Ectodermal cell (in vitro differentiated cells): Measurements from ENCODE around the gene DNPH1.

Experiments used
- H3K27ac ChIP-seq: 2 replicates; pipeline ENCODE4 v1.7.0; 2013; ENCODE audit warnings: mild to moderate bottlenecking, low read depth, low read length; ENCODE audit not compliant: insufficient read depth, poor library complexity, severe bottlenecking
- H3K27me3 ChIP-seq: 2 replicates; pipeline ENCODE4 v1.7.0; 2013; ENCODE audit warnings: mild to moderate bottlenecking, low read length; ENCODE audit not compliant: insufficient read depth, control insufficient read depth, poor library complexity, severe bottlenecking
- H3K36me3 ChIP-seq: one replicate; pipeline ENCODE4 v1.7.0; 2013; ENCODE audit warnings: low read length; ENCODE audit not compliant: control insufficient read depth, insufficient read depth
- H3K4me1 ChIP-seq: one replicate; pipeline ENCODE4 v1.7.0; 2013; ENCODE audit warnings: low read length; ENCODE audit not compliant: control insufficient read depth, insufficient read depth
- H3K4me3 ChIP-seq: 2 replicates; pipeline ENCODE4 v1.7.0; 2013; ENCODE audit warnings: low read depth, low read length, control low read depth; ENCODE audit not compliant: insufficient read depth
- H3K9me3 ChIP-seq: 2 replicates; pipeline ENCODE4 v1.7.0; 2013; ENCODE audit warnings: mild to moderate bottlenecking, low read length, moderate library complexity; ENCODE audit not compliant: control insufficient read depth
- WGBS, 2 experiments: methylation state at CpG; one replicate each; pipeline ENCODE4 v1.1.7; 2013; ENCODE audit warnings: missing lambda C conversion rate in 2 of 2; 5-methylcytosine and 5-hydroxymethylcytosine counted together

DNPH1 gene

GRCh38 chr6:43213431-43213830, 15.8 kb downstream of the DNPH1 start:
- WGBS, 2 experiments: 91 to 92% methylated on average over 11 of the region's 11 CpGs
- Histone ChIP-seq H3K9me3 (no peaks in the 10 kb centered on the region), H3K4me3 (no peak overlapping the region), H3K27ac (no peak overlapping the region), H3K4me1 (no peaks in the 10 kb centered on the region), H3K27me3 (no peaks in the 10 kb centered on the region), H3K36me3 (no peaks in the 10 kb centered on the region)

GRCh38 chr6:43211955-43212354, 17.3 kb downstream of the DNPH1 start:
- 82 to 100% methylated on average over 1 of the region's 1 CpG for WGBS, 2 experiments
- H3K4me3 ChIP-seq: no peak overlapping the region
- no peak overlapping the region for H3K27ac ChIP-seq

GRCh38 chr6:43207286-43207685, 22.0 kb downstream of the DNPH1 start:
- Histone ChIP-seq H3K27me3 (no peaks in the 10 kb centered on the region), H3K9me3 (no peaks in the 10 kb centered on the region), H3K27ac (no peak overlapping the region), H3K4me3 (no peak overlapping the region), H3K36me3 (no peaks in the 10 kb centered on the region), H3K4me1 (no peaks in the 10 kb centered on the region)
- 93% methylated on average over 1 of the region's 2 CpGs; no CpG with 5 or more reads in 1 of the 2 experiments for WGBS, 2 experiments

More at GRCh38 chr6:43211955-43212354, 17.3 kb downstream of the DNPH1 start:
- Histone ChIP-seq H3K27me3 (no peaks in the 10 kb centered on the region), H3K9me3 (no peaks in the 10 kb centered on the region), H3K4me1 (no peaks in the 10 kb centered on the region), H3K36me3 (no peaks in the 10 kb centered on the region)

- Histone ChIP-seq H3K4me3 (no peak overlapping the region), H3K27me3 (no peaks in the 10 kb centered on the region), H3K36me3 (no peaks in the 10 kb centered on the region), H3K9me3 (no peaks in the 10 kb centered on the region), H3K27ac (no peak overlapping the region), H3K4me1 (no peaks in the 10 kb centered on the region)
- WGBS, 2 experiments: 92 to 95% methylated on average over 10 of the region's 10 CpGs
These were observed 23.4 kb downstream of the DNPH1 start for GRCh38 chr6:43205849-43206248.

GRCh38 chr6:43204271-43205105, 24.8 kb downstream of the DNPH1 start:
- no peaks in the 10 kb centered on the region for H3K27me3 ChIP-seq
- H3K9me3 ChIP-seq: no peaks in the 10 kb centered on the region
- H3K4me3 ChIP-seq: no peak overlapping the region
- no peaks in the 10 kb centered on the region for H3K4me1 ChIP-seq
- no peaks in the 10 kb centered on the region for H3K36me3 ChIP-seq
- WGBS, 2 experiments: 91 to 95% methylated on average over 23 of the region's 23 CpGs
- no peak overlapping the region for H3K27ac ChIP-seq

GRCh38 chr6:43203718-43204095, 25.6 kb downstream of the DNPH1 start:
- Histone ChIP-seq H3K4me3 (no peak overlapping the region), H3K4me1 (no peaks in the 10 kb centered on the region), H3K36me3 (no peaks in the 10 kb centered on the region), H3K9me3 (no peaks in the 10 kb centered on the region), H3K27me3 (no peaks in the 10 kb centered on the region), H3K27ac (no peak overlapping the region)
- 90 to 94% methylated on average over 8 of the region's 8 CpGs for WGBS, 2 experiments

GRCh38 chr6:43203029-43203717, 26.1 kb downstream of the DNPH1 start:
- Histone ChIP-seq H3K36me3 (peaks cover 4% of the 10 kb centered on the region), H3K27ac (no peak overlapping the region), H3K9me3 (no peaks in the 10 kb centered on the region), H3K27me3 (no peaks in the 10 kb centered on the region), H3K4me1 (no peaks in the 10 kb centered on the region), H3K4me3 (no peak overlapping the region)
- WGBS, 2 experiments: 92 to 93% methylated on average over 17 of the region's 17 CpGs

GRCh38 chr6:43202451-43202850, 26.8 kb downstream of the DNPH1 start:
- Histone ChIP-seq H3K36me3 (peaks cover 4% of the 10 kb centered on the region), H3K27ac (no peak overlapping the region), H3K9me3 (no peaks in the 10 kb centered on the region), H3K27me3 (no peaks in the 10 kb centered on the region), H3K4me1 (no peaks in the 10 kb centered on the region), H3K4me3 (no peak overlapping the region)
- WGBS, 2 experiments: 87 to 89% methylated on average over 5 of the region's 5 CpGs

GRCh38 chr6:43200541-43200940, 28.7 kb downstream of the DNPH1 start:
- 92 to 97% methylated on average over 6 of the region's 6 CpGs for WGBS, 2 experiments
- Histone ChIP-seq H3K27me3 (no peaks in the 10 kb centered on the region), H3K27ac (no peak overlapping the region), H3K9me3 (no peaks in the 10 kb centered on the region), H3K4me1 (no peaks in the 10 kb centered on the region), H3K36me3 (peaks cover 4% of the 10 kb centered on the region), H3K4me3 (no peak overlapping the region)

- H3K36me3 ChIP-seq: peaks cover 4% of the 10 kb centered on the region
- no peak overlapping the region for H3K4me3 ChIP-seq
- H3K27me3 ChIP-seq: no peaks in the 10 kb centered on the region
- H3K4me1 ChIP-seq: no peaks in the 10 kb centered on the region
- no peaks in the 10 kb centered on the region for H3K9me3 ChIP-seq
- 92 to 93% methylated on average over 6 of the region's 6 CpGs for WGBS, 2 experiments
- no peak overlapping the region for H3K27ac ChIP-seq
These were observed 29.4 kb downstream of the DNPH1 start for GRCh38 chr6:43199912-43200311.
